HUES48 (cell line): ENCODE measurements around the gene DYSF.
"Not testable (repeated sequence)": the region's sequence is repeated elsewhere in the genome, so short reads cannot be mapped to it uniquely, and the experiment has no call there.

Source experiments
- H3K27ac ChIP-seq: one replicate; pipeline ENCODE4 v1.7.0; 2013; ENCODE audit warnings: low read depth, low read length, inconsistent platforms
- H3K27me3 ChIP-seq: 2 replicates; pipeline ENCODE4 v1.6.1; 2013; ENCODE audit warnings: mild to moderate bottlenecking, low read length; ENCODE audit not compliant: control insufficient read depth, insufficient read depth
- H3K36me3 ChIP-seq: 2 replicates; pipeline ENCODE4 v1.6.1; 2013; ENCODE audit warnings: low read length; ENCODE audit not compliant: control insufficient read depth, insufficient read depth
- H3K4me1 ChIP-seq: 2 replicates; pipeline ENCODE4 v1.6.1; 2013; ENCODE audit warnings: mild to moderate bottlenecking, low read length; ENCODE audit not compliant: control insufficient read depth, insufficient read depth
- H3K4me3 ChIP-seq: 2 replicates; pipeline ENCODE4 v1.5.1; 2013; ENCODE audit warnings: mild to moderate bottlenecking, low read depth, low read length
- H3K9ac ChIP-seq: 2 replicates; pipeline ENCODE4 v1.6.1; 2013; ENCODE audit warnings: mild to moderate bottlenecking, low read depth, low read length, moderate library complexity
- H3K9me3 ChIP-seq: 2 replicates; pipeline ENCODE4 v1.6.1; 2013; ENCODE audit warnings: low read length; ENCODE audit not compliant: control insufficient read depth, insufficient read depth

The DYSF gene

GRCh38 chr2:71453404-71454220 is at the start of gene DYSF:
TSS of gene DYSF (plus strand) at chr2:71453561.
- peaks cover 37% of the 10 kb centered on the region for H3K4me1 ChIP-seq
- H3K27ac ChIP-seq, result no peak within 1 kb of the TSS
- H3K27me3 ChIP-seq, result peaks cover 38% of the 10 kb centered on the region
- peak within 1 kb of the TSS; percentile 71 for H3K4me3 ChIP-seq
- peak within 1 kb of the TSS; percentile 48; the same call in 1 of the 2 replicates for H3K9ac ChIP-seq
- no peaks in the 10 kb centered on the region for H3K9me3 ChIP-seq
- H3K36me3 ChIP-seq, result no peaks in the 10 kb centered on the region

- Histone ChIP-seq H3K9me3 (no peaks in the 10 kb centered on the region), H3K27ac (no peak overlapping the region), H3K9ac (no peak overlapping the region), H3K4me1 (no peaks in the 10 kb centered on the region), H3K36me3 (peaks cover 61% of the 10 kb centered on the region), H3K4me3 (no peak overlapping the region), H3K27me3 (no peaks in the 10 kb centered on the region)
Observed at GRCh38 chr2:71409611-71410010, 43.8 kb upstream of the DYSF start.

- H3K27ac ChIP-seq, result no peak overlapping the region
- H3K9me3 ChIP-seq, result no peaks in the 10 kb centered on the region
- peaks cover 50% of the 10 kb centered on the region for H3K36me3 ChIP-seq
- no peaks in the 10 kb centered on the region for H3K4me1 ChIP-seq
- no peak overlapping the region for H3K9ac ChIP-seq
- no peak overlapping the region for H3K4me3 ChIP-seq
- no peaks in the 10 kb centered on the region for H3K27me3 ChIP-seq
Observed at GRCh38 chr2:71410696-71411095, 42.7 kb upstream of the DYSF start.

GRCh38 chr2:71416866-71417265 is 36.5 kb upstream of the DYSF start:
- H3K9ac ChIP-seq, H3K27me3 ChIP-seq, H3K9me3 ChIP-seq: not testable (repeated sequence)
- Histone ChIP-seq H3K4me3 (peak overlapping the region; percentile 76; the same call in 1 of the 2 replicates), H3K27ac (peak overlapping the region; percentile 81), H3K4me1 (peaks cover 13% of the 10 kb centered on the region), H3K36me3 (peaks cover 31% of the 10 kb centered on the region)

GRCh38 chr2:71417300-71418202 is 35.8 kb upstream of the DYSF start:
- no peaks in the 10 kb centered on the region for H3K9me3 ChIP-seq
- H3K4me1 ChIP-seq, result peaks cover 13% of the 10 kb centered on the region
- peak overlapping the region; percentile 88 for H3K9ac ChIP-seq
- peak overlapping the region; percentile 76 for H3K4me3 ChIP-seq
- H3K27ac ChIP-seq, result peak overlapping the region; percentile 81
- H3K27me3 ChIP-seq, result no peaks in the 10 kb centered on the region
- peaks cover 38% of the 10 kb centered on the region for H3K36me3 ChIP-seq

GRCh38 chr2:71419145-71419544 is 34.2 kb upstream of the DYSF start:
- H3K27me3 ChIP-seq, result no peaks in the 10 kb centered on the region
- peaks cover 54% of the 10 kb centered on the region for H3K36me3 ChIP-seq
- peaks cover 13% of the 10 kb centered on the region for H3K4me1 ChIP-seq

GRCh38 chr2:71419976-71420375 is 33.4 kb upstream of the DYSF start:
- Histone ChIP-seq H3K4me1 (peaks cover 13% of the 10 kb centered on the region), H3K27ac (no peak overlapping the region), H3K36me3 (peaks cover 62% of the 10 kb centered on the region)

More at GRCh38 chr2:71419145-71419544, 34.2 kb upstream of the DYSF start:
- Histone ChIP-seq H3K27ac (no peak overlapping the region), H3K9me3 (no peaks in the 10 kb centered on the region), H3K9ac (no peak overlapping the region), H3K4me3 (no peak overlapping the region)

GRCh38 chr2:71422786-71423185 is 30.6 kb upstream of the DYSF start:
- no peaks in the 10 kb centered on the region for H3K27me3 ChIP-seq
- H3K36me3 ChIP-seq, result peaks cover 91% of the 10 kb centered on the region
- H3K4me1 ChIP-seq, result peaks cover 9% of the 10 kb centered on the region
- H3K9me3 ChIP-seq, result no peaks in the 10 kb centered on the region
- no peak overlapping the region for H3K27ac ChIP-seq
- H3K4me3 ChIP-seq, result no peak overlapping the region
- no peak overlapping the region for H3K9ac ChIP-seq

More at GRCh38 chr2:71419976-71420375, 33.4 kb upstream of the DYSF start:
- no peak overlapping the region for H3K4me3 ChIP-seq
- no peaks in the 10 kb centered on the region for H3K9me3 ChIP-seq
- no peaks in the 10 kb centered on the region for H3K27me3 ChIP-seq
- no peak overlapping the region for H3K9ac ChIP-seq

- Histone ChIP-seq H3K27me3 (no peaks in the 10 kb centered on the region), H3K4me1 (no peaks in the 10 kb centered on the region), H3K9ac (no peak overlapping the region), H3K27ac (no peak overlapping the region), H3K36me3 (peaks cover 95% of the 10 kb centered on the region), H3K4me3 (no peak overlapping the region), H3K9me3 (no peaks in the 10 kb centered on the region)
Observed at GRCh38 chr2:71423817-71424420, 29.4 kb upstream of the DYSF start.

GRCh38 chr2:71426721-71427120 is 26.6 kb upstream of the DYSF start:
- Histone ChIP-seq H3K27ac (no peak overlapping the region), H3K9ac (no peak overlapping the region), H3K4me3 (no peak overlapping the region), H3K4me1 (no peaks in the 10 kb centered on the region), H3K27me3 (no peaks in the 10 kb centered on the region), H3K36me3 (peaks cover 99% of the 10 kb centered on the region), H3K9me3 (no peaks in the 10 kb centered on the region)
